ENCODE results near the gene CENPU.

GRCh38 chr4:184671101-184671500 lies 62.8 kb downstream of the CENPU start:
- TF ChIP-seq CTCF (IDR thresholded peaks at IDR 0.05) (no peak), ZFX (IDR thresholded peaks at IDR 0.05; ENCODE audit: borderline replicate concordance) (no peak)
